CD4-positive, alpha-beta T cell treated with Interleukin-12 subunit alpha and Interleukin-12 subunit beta, for 1 hour (primary cell): Measurements from ENCODE around the gene DLL3.

ENCODE experiments used
- DNase-seq: peaks from one replicate; pipeline ENCODE4 v3.0.0-alpha.2; 2020

The DLL3 gene

GRCh38 chr19:39518458-39518857 is 19.7 kb downstream of the DLL3 start:
- no peak for DNase-seq

- DNase-seq: no peak
Observed at GRCh38 chr19:39518975-39519374, 20.2 kb downstream of the DLL3 start.

- no peak for DNase-seq
Observed at GRCh38 chr19:39520541-39521484, 22.1 kb downstream of the DLL3 start.

- no peak for DNase-seq
Observed at GRCh38 chr19:39524495-39524894, 25.7 kb downstream of the DLL3 start.

GRCh38 chr19:39525205-39525604 is 26.5 kb downstream of the DLL3 start:
- no peak for DNase-seq

GRCh38 chr19:39531834-39532232 is 33.1 kb downstream of the DLL3 start:
- no peak for DNase-seq

- DNase-seq: peak; percentile 96
Observed at GRCh38 chr19:39532233-39533002, 33.7 kb downstream of the DLL3 start, which contains the start of gene EID2B. EID2B (minus strand) TSS chr19:39532852; CDS start chr19:39532802, 50 bp downstream.

GRCh38 chr19:39533003-39533512 is 34.3 kb downstream of the DLL3 start:
- DNase-seq: no peak

- DNase-seq: no peak
Observed at GRCh38 chr19:39533791-39534190, 35.0 kb downstream of the DLL3 start.

- no peak for DNase-seq
Observed at GRCh38 chr19:39539165-39539517, 40.4 kb downstream of the DLL3 start.

- DNase-seq: peak; percentile 95
Observed at GRCh38 chr19:39539518-39540332, 41.0 kb downstream of the DLL3 start, which contains the start of gene EID2. EID2 (minus strand) TSS chr19:39540161; CDS start chr19:39540079, 82 bp downstream.

- no peak for DNase-seq
Observed at GRCh38 chr19:39540333-39540673, 41.6 kb downstream of the DLL3 start.

- DNase-seq: no peak
Observed at GRCh38 chr19:39542206-39542605, 43.5 kb downstream of the DLL3 start.

- no peak for DNase-seq
Observed at GRCh38 chr19:39543477-39543857, 44.7 kb downstream of the DLL3 start.

- DNase-seq: no peak
Observed at GRCh38 chr19:39544226-39544903, 45.6 kb downstream of the DLL3 start.

GRCh38 chr19:39544911-39545310 is 46.2 kb downstream of the DLL3 start:
- DNase-seq: peak; percentile 38

- DNase-seq: no peak
Observed at GRCh38 chr19:39546599-39546998, 47.9 kb downstream of the DLL3 start.

- no peak for DNase-seq
Observed at GRCh38 chr19:39550197-39550596, 51.5 kb downstream of the DLL3 start.

- no peak for DNase-seq
Observed at GRCh38 chr19:39553082-39553652, 54.4 kb downstream of the DLL3 start.

- DNase-seq: no peak
Observed at GRCh38 chr19:39554701-39555311, 56.1 kb downstream of the DLL3 start.

GRCh38 chr19:39555883-39556282 is 57.1 kb downstream of the DLL3 start:
- DNase-seq: no peak
